ENCODE results near the gene QRICH2. TPM values are rescaled to one million over a fixed set of nuclear protein-coding genes. Genes with fewer than 3 reads are reported as not detected.

The QRICH2 gene
- total RNA-seq, 1 experiment from 2014 or later, result 2.8 TPM

- DNase-seq (ENCODE audit: low spot score), result peak; percentile 59
Observed at GRCh38 chr17:76278952-76279741, 28.9 kb downstream of the QRICH2 start.

- DNase-seq (ENCODE audit: low spot score), result no peak
Observed at GRCh38 chr17:76278268-76278908, 29.7 kb downstream of the QRICH2 start.

GRCh38 chr17:76277300-76278267 lies 30.5 kb downstream of the QRICH2 start:
- no peak for DNase-seq (ENCODE audit: low spot score)

- peak; percentile 39 for DNase-seq (ENCODE audit: low spot score)
Observed at GRCh38 chr17:76276461-76277299, 31.4 kb downstream of the QRICH2 start.

GRCh38 chr17:76276069-76276431 lies 32.0 kb downstream of the QRICH2 start:
- no peak for DNase-seq (ENCODE audit: low spot score)

- DNase-seq (ENCODE audit: low spot score), result no peak
Observed at GRCh38 chr17:76275382-76276068, 32.6 kb downstream of the QRICH2 start.

- no peak for DNase-seq (ENCODE audit: low spot score)
Observed at GRCh38 chr17:76274112-76274956, 33.7 kb downstream of the QRICH2 start.

- no peak for DNase-seq (ENCODE audit: low spot score)
Observed at GRCh38 chr17:76273445-76274111, 34.5 kb downstream of the QRICH2 start.

- no peak for DNase-seq (ENCODE audit: low spot score)
Observed at GRCh38 chr17:76272541-76273444, 35.3 kb downstream of the QRICH2 start.

- no peak for DNase-seq (ENCODE audit: low spot score)
Observed at GRCh38 chr17:76271669-76272540, 36.2 kb downstream of the QRICH2 start.

GRCh38 chr17:76270770-76271668 lies 37.1 kb downstream of the QRICH2 start:
- DNase-seq (ENCODE audit: low spot score), result no peak

- DNase-seq (ENCODE audit: low spot score), result no peak
Observed at GRCh38 chr17:76270127-76270592, 37.9 kb downstream of the QRICH2 start.

GRCh38 chr17:76268991-76269981 lies 38.8 kb downstream of the QRICH2 start:
- DNase-seq (ENCODE audit: low spot score), result no peak

GRCh38 chr17:76268015-76268749 lies 39.9 kb downstream of the QRICH2 start:
- peak; percentile 37 for DNase-seq (ENCODE audit: low spot score)
